ENCODE results near the gene LRBA. TPM values are rescaled to one million over a fixed set of nuclear protein-coding genes. Genes with fewer than 3 reads are reported as not detected.

The LRBA gene
- total and polyA plus RNA-seq, 2 of the 4 experiments (the other 2 are of a cell fraction) = 10.2 to 51.6 TPM

DNA sequence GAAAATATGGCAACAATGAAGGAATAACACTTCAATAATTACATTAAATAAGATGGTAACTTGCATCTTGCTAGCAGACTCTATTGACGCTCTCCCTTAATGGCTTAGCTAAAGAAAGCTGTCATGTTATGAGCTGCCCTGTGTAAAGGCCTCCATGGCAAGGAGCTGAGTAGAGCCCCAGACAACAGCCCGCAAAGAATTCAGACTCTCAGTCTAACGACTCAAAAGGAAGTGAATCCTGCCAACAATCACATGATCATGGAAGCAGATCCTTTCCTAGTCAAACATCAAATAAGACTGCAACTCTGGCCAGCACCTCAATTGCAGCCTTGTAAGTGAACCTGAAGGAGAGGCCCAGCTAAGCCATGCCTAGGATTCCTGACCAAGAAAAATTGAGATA is 275.5 kb downstream of the LRBA start:
- Histone ChIP-seq H2BK5ac (ENCODE audit: low read depth, low read length, poor library complexity, severe bottlenecking) (no peak overlapping the region), H3K4me3 (ENCODE audit: insufficient read depth, low read depth, low read length) (no peak overlapping the region), H3K9ac (ENCODE audit: low read depth, low read length) (no peak overlapping the region), H4K5ac (ENCODE audit: low read depth, low read length) (no peak overlapping the region), H2AFZ (replicated peaks; ENCODE audit: low read length, poor library complexity) (no peak overlapping the region), H3K27ac (ENCODE audit: insufficient read depth, low read length) (no peak overlapping the region), H2BK15ac (ENCODE audit: low read depth, low read length) (no peak overlapping the region), H3K23ac (ENCODE audit: low read depth, low read length) (no peak overlapping the region), H3K56ac (ENCODE audit: extremely low read depth, insufficient read depth, low read length) (no peak overlapping the region), H3K4ac (ENCODE audit: low read depth, low read length) (no peak overlapping the region), H4K8ac (ENCODE audit: low read depth in 2 of 2, low read length in 2 of 2) (no peak overlapping the region), H3K14ac (replicated peaks; ENCODE audit: low read depth, low read length) (no peak overlapping the region), H3K18ac (ENCODE audit: low read depth, low read length) (no peak overlapping the region), H3K27me3 (ENCODE audit: control insufficient read depth, insufficient read depth, low read length) (no peaks in the 10 kb centered on the region), H3K4me2 (ENCODE audit: low read depth, low read length) (no peak overlapping the region), H4K91ac (ENCODE audit: insufficient read depth, low read depth, low read length) (no peak overlapping the region), H2BK20ac (ENCODE audit: low read depth, low read length) (no peak overlapping the region), H3K79me1 (ENCODE audit: low read depth in 1 of 2, low read length in 2 of 2) (no peaks in the 10 kb centered on the region), H2BK120ac (ENCODE audit: low read depth, low read length) (no peak overlapping the region), H2AK5ac (ENCODE audit: low read depth, low read length) (no peak overlapping the region), H2AK9ac (replicated peaks; ENCODE audit: low read depth, low read length, poor library complexity) (no peak overlapping the region), H3K9me3 (ENCODE audit: control insufficient read depth, insufficient read depth, low read length) (no peaks in the 10 kb centered on the region), H3K36me3 (ENCODE audit: control insufficient read depth, insufficient read depth, low read length) (no peaks in the 10 kb centered on the region), H3K4me1 (ENCODE audit: control insufficient read depth, insufficient read depth, low read length) (no peaks in the 10 kb centered on the region), H4K20me1 (ENCODE audit: insufficient read depth, low read length) (no peaks in the 10 kb centered on the region), H3K9me1 (ENCODE audit: insufficient read depth, low read length) (no peaks in the 10 kb centered on the region)
- intact Hi-C loops (cut with micrococcal nuclease) (no loop called here), dilution Hi-C loops (cut with HindIII; ENCODE audit: low sequenced_read_pairs, unreplicated experiment) (no loop called here), in situ Hi-C loops (cut with MboI; ENCODE audit: low sequenced_read_pairs) (no loop called here)
- TF ChIP-seq NFE2L2 (IDR thresholded peaks at IDR 0.05; ENCODE audit: low read depth, low read length) (no peak), MXI1 (IDR thresholded peaks at IDR 0.05; ENCODE audit: borderline replicate concordance, low read depth, low read length) (no peak), SMC3 (IDR thresholded peaks at IDR 0.05; ENCODE audit: low read depth, low read length) (no peak), RAD21 (IDR thresholded peaks at IDR 0.05; ENCODE audit: low read length) (no peak), POLR2A (IDR thresholded peaks at IDR 0.05; ENCODE audit: low read depth, low read length) (no peak), MAFK (IDR thresholded peaks at IDR 0.05; ENCODE audit: low read depth, low read length) (no peak), BHLHE40 (IDR thresholded peaks at IDR 0.05; ENCODE audit: low read depth, low read length) (no peak), CEBPB (IDR thresholded peaks at IDR 0.05; ENCODE audit: low read depth, low read length) (no peak), FOS (IDR thresholded peaks at IDR 0.05; ENCODE audit: low read depth, low read length) (no peak), CHD1 (IDR thresholded peaks at IDR 0.05; ENCODE audit: low read depth, low read length) (no peak), RFX5 (IDR thresholded peaks at IDR 0.05; ENCODE audit: low read depth, low read length) (no peak), RCOR1 (IDR thresholded peaks at IDR 0.05; ENCODE audit: insufficient replicate concordance, low read length) (no peak), MAZ (IDR thresholded peaks at IDR 0.05; ENCODE audit: borderline replicate concordance, low read depth, low read length) (no peak)
- TF ChIP-seq, protein P1, sequence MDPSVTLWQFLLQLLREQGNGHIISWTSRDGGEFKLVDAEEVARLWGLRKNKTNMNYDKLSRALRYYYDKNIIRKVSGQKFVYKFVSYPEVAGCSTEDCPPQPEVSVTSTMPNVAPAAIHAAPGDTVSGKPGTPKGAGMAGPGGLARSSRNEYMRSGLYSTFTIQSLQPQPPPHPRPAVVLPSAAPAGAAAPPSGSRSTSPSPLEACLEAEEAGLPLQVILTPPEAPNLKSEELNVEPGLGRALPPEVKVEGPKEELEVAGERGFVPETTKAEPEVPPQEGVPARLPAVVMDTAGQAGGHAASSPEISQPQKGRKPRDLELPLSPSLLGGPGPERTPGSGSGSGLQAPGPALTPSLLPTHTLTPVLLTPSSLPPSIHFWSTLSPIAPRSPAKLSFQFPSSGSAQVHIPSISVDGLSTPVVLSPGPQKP (IDR thresholded peaks at IDR 0.05; ENCODE audit: borderline replicate concordance, low read depth, low read length) = no peak
- TF ChIP-seq, protein P2, sequence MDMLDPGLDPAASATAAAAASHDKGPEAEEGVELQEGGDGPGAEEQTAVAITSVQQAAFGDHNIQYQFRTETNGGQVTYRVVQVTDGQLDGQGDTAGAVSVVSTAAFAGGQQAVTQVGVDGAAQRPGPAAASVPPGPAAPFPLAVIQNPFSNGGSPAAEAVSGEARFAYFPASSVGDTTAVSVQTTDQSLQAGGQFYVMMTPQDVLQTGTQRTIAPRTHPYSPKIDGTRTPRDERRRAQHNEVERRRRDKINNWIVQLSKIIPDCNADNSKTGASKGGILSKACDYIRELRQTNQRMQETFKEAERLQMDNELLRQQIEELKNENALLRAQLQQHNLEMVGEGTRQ (IDR thresholded peaks at IDR 0.05; ENCODE audit: low read depth, low read length) = no peak
- TF ChIP-seq, protein P3, sequence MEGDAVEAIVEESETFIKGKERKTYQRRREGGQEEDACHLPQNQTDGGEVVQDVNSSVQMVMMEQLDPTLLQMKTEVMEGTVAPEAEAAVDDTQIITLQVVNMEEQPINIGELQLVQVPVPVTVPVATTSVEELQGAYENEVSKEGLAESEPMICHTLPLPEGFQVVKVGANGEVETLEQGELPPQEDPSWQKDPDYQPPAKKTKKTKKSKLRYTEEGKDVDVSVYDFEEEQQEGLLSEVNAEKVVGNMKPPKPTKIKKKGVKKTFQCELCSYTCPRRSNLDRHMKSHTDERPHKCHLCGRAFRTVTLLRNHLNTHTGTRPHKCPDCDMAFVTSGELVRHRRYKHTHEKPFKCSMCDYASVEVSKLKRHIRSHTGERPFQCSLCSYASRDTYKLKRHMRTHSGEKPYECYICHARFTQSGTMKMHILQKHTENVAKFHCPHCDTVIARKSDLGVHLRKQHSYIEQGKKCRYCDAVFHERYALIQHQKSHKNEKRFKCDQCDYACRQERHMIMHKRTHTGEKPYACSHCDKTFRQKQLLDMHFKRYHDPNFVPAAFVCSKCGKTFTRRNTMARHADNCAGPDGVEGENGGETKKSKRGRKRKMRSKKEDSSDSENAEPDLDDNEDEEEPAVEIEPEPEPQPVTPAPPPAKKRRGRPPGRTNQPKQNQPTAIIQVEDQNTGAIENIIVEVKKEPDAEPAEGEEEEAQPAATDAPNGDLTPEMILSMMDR (conservative IDR thresholded peaks at IDR 0.05; ENCODE audit: low read depth, low read length) = no peak
- ATAC-seq (ENCODE audit: low read depth) = no peak
- 60% methylated on average over 1 of the region's 3 CpGs; no CpG with 5 or more reads in 1 of the 2 experiments for WGBS, 2 experiments (ENCODE audit: extremely low coverage in 2 of 2, insufficient read length in 1 of 2)
- POLR2A ChIA-PET (ENCODE audit: unreplicated experiment) = no interaction called here
- CTCF ChIA-PET = interaction anchor here (0.6 kb wide), 1 partner anchor 12 kb away, joined by 4 read pairs; no protein-coding TSS in a partner anchor
- no peak for DNase-seq
- no TSS peak for BruUV-seq (replicated peaks)
